Bronchial epithelial cell (primary cell): ENCODE measurements around the gene SLIT3. TPM values are rescaled to one million over a fixed set of nuclear protein-coding genes. Genes with fewer than 3 reads are reported as not detected.

Experiments
- DNase-seq: peaks from one replicate; pipeline ENCODE4 v3.0.0-alpha.2; 2010; ENCODE audit warnings: low read depth
- FAIRE-seq: peaks from 2 replicates; lab custom pipeline; 2011; peaks lifted over from hg19 to GRCh38; lab: Jason Lieb, UNC
- H3K27me3 ChIP-seq: 2 replicates; pipeline ENCODE4 v1.5.1; 2011; ENCODE audit warnings: low read length; ENCODE audit not compliant: control insufficient read depth, insufficient read depth
- H3K36me3 ChIP-seq: 2 replicates; pipeline ENCODE4 v1.5.1; 2011; ENCODE audit warnings: low read length; ENCODE audit not compliant: control insufficient read depth, insufficient read depth
- H3K4me3 ChIP-seq: 2 replicates; pipeline ENCODE4 v1.5.1; 2011; ENCODE audit warnings: mild to moderate bottlenecking, low read depth, low read length, control low read depth
- CTCF ChIP-seq: IDR thresholded peaks from 2 replicates; pipeline ENCODE4 v1.5.1; 2011; ENCODE audit warnings: mild to moderate bottlenecking, moderate library complexity, low read length, control low read depth, inconsistent platforms; ENCODE audit not compliant: insufficient read depth, severe bottlenecking
- total RNA-seq: library from RNA; depleted of rRNA; stranded (reverse); fragments of >200 nt; gene quantifications from 2 replicates; pipeline ENCODE4 v1.2.1, GENCODE V29; 2014

SLIT3 gene
- total RNA-seq, 1 donor from 2014 or later = 0.79 TPM

- no peak for DNase-seq
- no peak for TF ChIP-seq CTCF
- Histone ChIP-seq H3K36me3 (no peaks in the 10 kb centered on the region), H3K4me3 (no peak overlapping the region), H3K27me3 (no peaks in the 10 kb centered on the region)
- peak; percentile 23 for FAIRE-seq
Measured at GRCh38 chr5:168770996-168771395, 529.9 kb downstream of the SLIT3 start.

DNA sequence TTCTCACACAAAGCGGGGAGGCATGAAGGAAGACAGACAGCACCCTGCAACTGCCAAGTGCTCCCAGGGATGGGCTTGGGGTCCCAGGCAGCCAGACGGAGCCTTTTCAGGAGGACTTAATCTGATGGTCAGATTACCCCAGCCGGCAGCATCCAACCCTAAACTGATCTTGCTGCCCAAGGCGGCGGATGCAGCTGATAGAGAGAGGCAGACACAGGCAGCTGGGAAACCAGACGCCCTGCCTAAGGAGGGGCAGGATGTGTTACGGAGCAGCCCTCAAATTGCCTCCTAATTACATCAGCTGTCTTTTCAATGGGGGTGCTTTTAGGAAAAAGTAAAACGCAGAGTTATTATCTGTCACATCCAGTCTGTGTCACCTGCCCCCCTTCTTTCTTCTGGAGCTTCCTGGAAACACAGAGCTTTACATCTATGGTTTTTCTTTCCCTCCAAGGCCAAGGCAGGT lies 530.9 kb downstream of the SLIT3 start:
- no peaks in the 10 kb centered on the region for H3K36me3 ChIP-seq
- DNase-seq (no peak), FAIRE-seq (no peak)
- H3K4me3 ChIP-seq = no peak overlapping the region
- H3K27me3 ChIP-seq = no peaks in the 10 kb centered on the region
- no peak for TF ChIP-seq CTCF

DNA sequence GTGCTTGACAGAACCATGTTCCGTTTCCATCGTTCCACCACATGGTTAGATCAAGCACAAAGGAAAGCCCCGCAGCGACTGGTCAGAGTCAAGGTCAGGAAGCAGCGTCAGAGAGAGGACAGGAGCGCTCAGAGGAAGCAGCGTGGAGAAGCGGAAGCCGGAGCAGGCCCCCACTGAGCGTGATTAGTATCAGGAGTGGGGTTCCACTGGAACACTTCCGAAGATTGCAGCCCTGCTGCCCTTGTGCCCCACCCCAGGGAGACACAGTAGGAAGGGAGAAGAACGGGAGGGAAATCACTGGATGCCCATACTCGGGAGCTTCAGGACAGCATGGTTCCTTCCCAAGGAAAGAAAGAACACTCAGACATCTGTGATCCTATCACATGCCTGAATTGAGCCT lies 532.8 kb downstream of the SLIT3 start:
- Histone ChIP-seq H3K4me3 (no peak overlapping the region), H3K27me3 (no peaks in the 10 kb centered on the region), H3K36me3 (no peaks in the 10 kb centered on the region)
- FAIRE-seq (no peak), DNase-seq (no peak)
- TF ChIP-seq CTCF = no peak

GRCh38 chr5:168766426-168766700 lies 534.6 kb downstream of the SLIT3 start:
- H3K36me3 ChIP-seq = no peaks in the 10 kb centered on the region
- no peak for TF ChIP-seq CTCF
- H3K27me3 ChIP-seq = no peaks in the 10 kb centered on the region
- DNase-seq (no peak), FAIRE-seq (no peak)
- H3K4me3 ChIP-seq = no peak overlapping the region

- TF ChIP-seq CTCF = no peak
- Histone ChIP-seq H3K36me3 (no peaks in the 10 kb centered on the region), H3K4me3 (no peak overlapping the region), H3K27me3 (no peaks in the 10 kb centered on the region)
- no peak for FAIRE-seq
- DNase-seq = no peak
Measured at GRCh38 chr5:168765551-168766425, 535.2 kb downstream of the SLIT3 start.

- no peak for TF ChIP-seq CTCF
- Histone ChIP-seq H3K4me3 (no peak overlapping the region), H3K27me3 (no peaks in the 10 kb centered on the region), H3K36me3 (no peaks in the 10 kb centered on the region)
- FAIRE-seq (no peak), DNase-seq (no peak)
Measured at GRCh38 chr5:168765086-168765550, 535.8 kb downstream of the SLIT3 start.
